ENCODE data around the gene SUPT6H.

SUPT6H gene

DNA sequence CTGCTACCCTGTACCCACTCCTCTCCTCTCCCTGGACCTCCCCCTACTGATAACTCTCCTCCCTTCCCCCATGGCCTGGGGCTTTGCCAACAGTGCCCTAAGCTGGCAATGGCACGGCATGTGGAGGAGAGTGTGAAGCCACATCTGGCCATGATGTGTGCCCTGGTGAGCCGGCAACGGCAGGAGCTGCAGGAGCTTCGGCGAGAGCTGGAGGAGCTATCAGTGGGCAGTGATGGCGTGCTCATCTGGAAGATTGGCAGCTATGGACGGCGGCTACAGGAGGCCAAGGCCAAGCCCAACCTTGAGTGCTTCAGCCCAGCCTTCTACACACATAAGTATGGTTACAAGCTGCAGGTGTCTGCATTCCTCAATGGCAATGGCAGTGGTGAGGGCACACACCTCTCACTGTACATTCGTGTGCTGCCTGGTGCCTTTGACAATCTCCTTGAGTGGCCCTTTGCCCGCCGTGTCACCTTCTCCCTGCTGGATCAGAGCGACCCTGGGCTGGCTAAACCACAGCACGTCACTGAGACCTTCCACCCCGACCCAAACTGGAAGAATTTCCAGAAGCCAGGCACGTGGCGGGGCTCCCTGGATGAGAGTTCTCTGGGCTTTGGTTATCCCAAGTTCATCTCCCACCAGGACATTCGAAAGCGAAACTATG, 87.0 kb downstream of the SUPT6H start:
- DNase-seq (ENCODE audit: low read depth in 2 of 2) = no peak
- no peak for TF ChIP-seq CTCF (IDR thresholded peaks at IDR 0.05; ENCODE audit: low read depth, low read length)
- no peak overlapping the region for H3K4me3 ChIP-seq (replicated peaks in 1 of 2; ENCODE audit: low read depth in 2 of 2, low read length in 2 of 2)

DNA sequence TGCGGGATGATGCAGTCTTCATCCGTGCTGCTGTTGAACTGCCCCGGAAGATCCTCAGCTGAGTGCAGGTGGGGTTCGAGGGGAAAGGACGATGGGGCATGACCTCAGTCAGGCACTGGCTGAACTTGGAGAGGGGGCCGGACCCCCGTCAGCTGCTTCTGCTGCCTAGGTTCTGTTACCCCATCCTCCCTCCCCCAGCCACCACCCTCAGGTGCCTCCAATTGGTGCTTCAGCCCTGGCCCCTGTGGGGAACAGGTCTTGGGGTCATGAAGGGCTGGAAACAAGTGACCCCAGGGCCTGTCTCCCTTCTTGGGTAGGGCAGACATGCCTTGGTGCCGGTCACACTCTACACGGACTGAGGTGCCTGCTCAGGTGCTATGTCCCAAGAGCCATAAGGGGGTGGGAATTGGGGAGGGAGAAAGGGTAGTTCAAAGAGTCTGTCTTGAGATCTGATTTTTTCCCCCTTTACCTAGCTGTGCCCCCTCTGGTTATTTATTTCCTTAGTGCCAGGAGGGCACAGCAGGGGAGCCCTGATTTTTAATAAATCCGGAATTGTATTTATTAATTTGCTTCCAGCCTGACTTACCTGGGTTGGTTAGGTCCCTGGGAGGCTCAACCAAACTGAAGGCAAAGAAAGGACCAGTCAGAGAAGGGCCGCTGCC, 87.6 kb downstream of the SUPT6H start:
- H3K4me3 ChIP-seq (replicated peaks in 1 of 2; ENCODE audit: low read depth in 2 of 2, low read length in 2 of 2) = no peak overlapping the region
- DNase-seq (ENCODE audit: low read depth in 2 of 2) = no peak
- TF ChIP-seq CTCF (IDR thresholded peaks at IDR 0.05; ENCODE audit: low read depth, low read length) = no peak

GRCh38 chr17:28750178-28751047, 88.4 kb downstream of the SUPT6H start:
- peak; percentile 95 to 96 for DNase-seq (ENCODE audit: low read depth in 2 of 2)
- H3K4me3 ChIP-seq (replicated peaks in 1 of 2; ENCODE audit: low read depth in 2 of 2, low read length in 2 of 2) = no peak overlapping the region
- TF ChIP-seq CTCF (IDR thresholded peaks at IDR 0.05; ENCODE audit: low read depth, low read length) = peak; percentile 100

DNA sequence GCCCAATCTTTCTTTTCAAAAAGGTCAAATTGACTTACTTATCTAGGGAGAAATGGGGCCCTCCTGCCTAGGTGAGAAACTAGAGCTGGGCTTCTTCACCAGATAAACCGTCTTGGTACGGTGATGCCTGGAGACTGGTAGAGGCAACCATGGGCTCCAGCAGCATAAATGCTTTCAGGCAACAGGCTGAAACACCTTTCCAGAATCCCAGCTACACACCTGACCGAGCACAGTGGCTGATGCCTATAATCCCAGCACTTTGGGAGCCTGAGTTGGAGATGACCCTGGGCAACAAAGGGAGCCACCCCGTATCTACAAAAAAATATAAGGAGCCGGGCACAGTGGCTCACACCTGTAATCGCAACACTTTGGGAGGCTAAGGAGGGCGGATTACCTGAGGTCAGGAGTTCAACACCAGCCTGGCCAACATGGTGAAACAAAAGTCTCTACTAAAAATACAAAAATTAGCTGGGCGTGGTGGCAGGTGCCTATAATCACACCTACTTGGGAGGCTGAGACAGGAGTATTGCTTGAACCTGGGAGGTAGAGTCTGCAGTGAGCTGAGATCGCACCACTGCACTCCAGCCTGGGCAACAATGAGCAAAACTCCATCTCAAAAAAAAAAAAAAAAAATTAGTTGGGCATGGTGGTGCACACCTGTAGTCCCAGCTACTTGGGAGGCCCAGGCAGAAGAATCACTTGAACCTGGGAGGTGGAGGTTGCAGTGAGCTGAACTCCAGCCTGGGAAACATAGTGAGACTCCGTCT, 89.8 kb downstream of the SUPT6H start:
- no peak overlapping the region for H3K4me3 ChIP-seq (replicated peaks in 1 of 2; ENCODE audit: low read depth in 2 of 2, low read length in 2 of 2)
- TF ChIP-seq CTCF (IDR thresholded peaks at IDR 0.05; ENCODE audit: low read depth, low read length) = no peak

More for the DNA sequence above, 89.8 kb downstream of the SUPT6H start:
- no peak for DNase-seq (ENCODE audit: low read depth in 2 of 2)
